ENCODE data around the gene FARP2. TPM values are rescaled to one million over a fixed set of nuclear protein-coding genes. Genes with fewer than 3 reads are reported as not detected.
A peak's percentile ranks its signal among the peaks of the same experiment; 100 is the strongest.

The FARP2 gene
- polyA plus RNA-seq, 1 of the 3 experiments (the other 2 are of a cell fraction), result 11.5 TPM

DNA sequence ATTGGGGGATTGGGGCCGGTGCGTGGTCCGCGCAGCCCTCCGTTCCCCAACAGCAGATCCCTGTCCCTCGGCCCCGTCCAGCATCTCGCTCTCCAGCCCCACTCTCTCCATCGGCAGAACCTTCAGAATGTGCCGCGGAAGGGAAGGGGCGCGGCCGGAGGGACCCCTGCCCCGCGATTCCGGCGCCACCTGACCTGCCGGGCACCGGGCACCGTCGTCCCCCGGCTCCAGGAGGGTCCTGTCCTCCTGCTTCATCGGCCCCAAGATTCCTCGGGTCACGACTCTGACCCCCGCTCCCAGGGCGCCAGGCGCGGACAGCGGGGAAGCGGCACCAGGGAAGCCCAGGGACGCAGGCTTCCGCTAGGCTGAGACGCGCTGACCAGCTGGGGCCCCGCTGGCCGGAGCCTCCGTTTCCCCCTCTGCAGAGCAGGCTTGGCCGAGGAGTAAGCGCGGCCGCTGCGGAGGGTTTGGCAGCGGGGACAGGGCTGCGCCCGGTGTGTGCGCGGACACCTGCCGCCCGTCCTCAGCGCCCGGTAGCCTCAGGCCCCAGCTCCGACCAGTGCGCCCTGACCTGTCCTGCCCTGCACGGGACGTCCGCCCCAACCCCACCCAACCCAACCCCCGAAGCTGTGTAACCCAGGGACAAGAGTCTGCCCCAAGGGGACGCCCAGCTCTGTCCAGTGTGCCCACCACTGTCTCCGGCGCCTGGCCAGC is 185.6 kb downstream of the FARP2 start:
- Histone ChIP-seq H3K27me3 (ENCODE audit: insufficient read depth) (peaks cover 18% of the 10 kb centered on the region; the same call in 1 of the 2 replicates), H4K20me1 (ENCODE audit: insufficient read depth) (no peaks in the 10 kb centered on the region), H3F3A (replicated peaks; ENCODE audit: insufficient read depth) (peaks cover 6% of the 10 kb centered on the region), H3K4me1 (ENCODE audit: control insufficient read depth in 1 of 2, insufficient read depth in 2 of 2, low read depth in 1 of 2, low read length in 1 of 2) (peaks cover 1 to 8% of the 10 kb centered on the region in 2 experiments; a peak in 2 of 4 replicates), H3K79me2 (ENCODE audit: insufficient read depth) (no peaks in the 10 kb centered on the region), H3K27ac (ENCODE audit: low read depth in 2 of 2, low read length in 1 of 2) (no peak overlapping the region), H3K9me2 (no peaks in the 10 kb centered on the region), H3K4me3 (ENCODE audit: low read depth in 2 of 2, low read length in 1 of 2) (peak overlapping the region; percentile 32 to 35; a peak in 3 of 4 replicates), H3K4me2 (peak overlapping the region; percentile 82), H3K9ac (no peak overlapping the region), H2AFZ (ENCODE audit: low read depth) (no peak overlapping the region), H3K36me3 (replicated peaks in 1 of 2; ENCODE audit: control insufficient read depth in 1 of 2, insufficient read depth in 2 of 2, low read length in 1 of 2) (no peaks in the 10 kb centered on the region), H3K9me3 (no peaks in the 10 kb centered on the region)
- ChIA-PET CTCF (interaction anchor here (0.7 to 2.2 kb wide), 4 partner anchors 14 to 57 kb away, joined by 3 to 7 read pairs (median 5); no protein-coding TSS in a partner anchor), POLR2A (no interaction called here)
- TF ChIP-seq MEF2A (IDR thresholded peaks at IDR 0.05; ENCODE audit: borderline replicate concordance, low read depth), result no peak
- no peak for TF ChIP-seq TCF12 (IDR thresholded peaks at IDR 0.05)
- TF ChIP-seq YY1 (IDR thresholded peaks at IDR 0.05; ENCODE audit: low read depth), result no peak
- TF ChIP-seq ZBTB33 (IDR thresholded peaks at IDR 0.05; ENCODE audit: borderline replicate concordance, low read depth), result no peak
- no peak for TF ChIP-seq POLR2AphosphoS5 (IDR thresholded peaks at IDR 0.05; ENCODE audit: low read depth, low read length)
- no CpG with 5 or more reads among the region's 62 CpGs for WGBS (ENCODE audit: low lambda C conversion rate)
- DNase-seq, result peak; percentile 71

GRCh38 chr2:241542278-241542605 is 186.2 kb downstream of the FARP2 start:
- CTCF ChIA-PET, result interaction anchor here (0.7 to 2.2 kb wide), 4 partner anchors 14 to 57 kb away, joined by 3 to 7 read pairs (median 5); no protein-coding TSS in a partner anchor

More at GRCh38 chr2:241542278-241542605, 186.2 kb downstream of the FARP2 start:
- no peaks in the 10 kb centered on the region for H3K9me2 ChIP-seq
- peak; percentile 65 for DNase-seq
- WGBS (ENCODE audit: low lambda C conversion rate), result 32% methylated on average over 6 of the region's 15 CpGs
- H3F3A ChIP-seq (replicated peaks; ENCODE audit: insufficient read depth), result peaks cover 6% of the 10 kb centered on the region
- no peaks in the 10 kb centered on the region for H3K36me3 ChIP-seq (replicated peaks in 1 of 2; ENCODE audit: control insufficient read depth in 1 of 2, insufficient read depth in 2 of 2, low read length in 1 of 2)
- TF ChIP-seq, protein P1, sequence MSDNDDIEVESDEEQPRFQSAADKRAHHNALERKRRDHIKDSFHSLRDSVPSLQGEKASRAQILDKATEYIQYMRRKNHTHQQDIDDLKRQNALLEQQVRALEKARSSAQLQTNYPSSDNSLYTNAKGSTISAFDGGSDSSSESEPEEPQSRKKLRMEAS (IDR thresholded peaks at IDR 0.05; ENCODE audit: low read depth), result no peak
- TF ChIP-seq SMC3 (IDR thresholded peaks at IDR 0.05; ENCODE audit: low read depth, low read length) (no peak), EZH2phosphoT487 (IDR thresholded peaks at IDR 0.05; ENCODE audit: borderline replicate concordance, low read depth) (no peak), YY1 (IDR thresholded peaks at IDR 0.05; ENCODE audit: low read depth) (no peak), CTCF (IDR thresholded peaks at IDR 0.05) (no peak), JUND (IDR thresholded peaks at IDR 0.05) (no peak), RFX5 (IDR thresholded peaks at IDR 0.05; ENCODE audit: low read length) (no peak)
- peaks cover 18% of the 10 kb centered on the region; the same call in 1 of the 2 replicates for H3K27me3 ChIP-seq (ENCODE audit: insufficient read depth)
- no peak overlapping the region for H3K27ac ChIP-seq (ENCODE audit: low read depth in 2 of 2, low read length in 1 of 2)
- H3K9ac ChIP-seq, result no peak overlapping the region
- H3K4me3 ChIP-seq (ENCODE audit: low read depth in 2 of 2, low read length in 1 of 2), result no peak overlapping the region
- no peaks in the 10 kb centered on the region for H3K79me2 ChIP-seq (ENCODE audit: insufficient read depth)
- no peaks in the 10 kb centered on the region for H4K20me1 ChIP-seq (ENCODE audit: insufficient read depth)
- H3K9me3 ChIP-seq, result no peaks in the 10 kb centered on the region
- peaks cover 4 to 11% of the 10 kb centered on the region in 2 experiments; a peak in 2 of 4 replicates for H3K4me1 ChIP-seq (ENCODE audit: control insufficient read depth in 1 of 2, insufficient read depth in 2 of 2, low read depth in 1 of 2, low read length in 1 of 2)
- no peak overlapping the region for H3K4me2 ChIP-seq
- POLR2A ChIA-PET, result no interaction called here
- H2AFZ ChIP-seq (ENCODE audit: low read depth), result no peak overlapping the region

Small RNA genes lying within 50 kb of the gene (small RNA-seq; reads per million reads assigned to genes)
- 0 reads per million in 7 experiments for gene MIR3133

Other genes with a start within 250 kb of the FARP2 start
- 6.3 and 6.6 TPM in 2 replicates for gene PASK, start 206.8 kb upstream of the FARP2 start, polyA plus RNA-seq (2012; rRNA removed)
- 47.2 and 56.9 TPM in 2 replicates for gene PPP1R7, start 205.8 kb upstream of the FARP2 start, polyA plus RNA-seq (2012; rRNA removed)
- gene ANO7, start 167.6 kb upstream of the FARP2 start, polyA plus RNA-seq (2012; rRNA removed), result 0.68 and 0.81 TPM in 2 replicates
- gene HDLBP, start 40.6 kb upstream of the FARP2 start, polyA plus RNA-seq (2012; rRNA removed), result 211 and 263 TPM in 2 replicates
- gene SEPTIN2, start 40.4 kb upstream of the FARP2 start, polyA plus RNA-seq (2012; rRNA removed), result 226 and 330 TPM in 2 replicates
- gene STK25, start 152.3 kb downstream of the FARP2 start, polyA plus RNA-seq (2012; rRNA removed), result 236 and 268 TPM in 2 replicates
- 1.7 and 1.9 TPM in 2 replicates for gene BOK, start 202.5 kb downstream of the FARP2 start, polyA plus RNA-seq (2012; rRNA removed)